ENCODE measurements around the gene CLNK.
"Not testable (repeated sequence)": the region's sequence is repeated elsewhere in the genome, so short reads cannot be mapped to it uniquely, and the experiment has no call there.

Gene CLNK

GRCh38 chr4:10656988-10657387, 27.6 kb downstream of the CLNK start:
- DNase-seq, result no peak

GRCh38 chr4:10656420-10656819, 28.1 kb downstream of the CLNK start:
- DNase-seq, result no peak

GRCh38 chr4:10655968-10656367, 28.6 kb downstream of the CLNK start:
- no peak for DNase-seq

- no peak for DNase-seq
These were observed 36.1 kb downstream of the CLNK start for GRCh38 chr4:10648479-10648878.

GRCh38 chr4:10647846-10648245, 36.7 kb downstream of the CLNK start:
- DNase-seq, result no peak

- DNase-seq, result no peak
These were observed 40.8 kb downstream of the CLNK start for GRCh38 chr4:10643600-10644425.

GRCh38 chr4:10640561-10641201, 43.9 kb downstream of the CLNK start:
- DNase-seq, result peak; percentile 14 to 32

- no peak for DNase-seq
These were observed 44.9 kb downstream of the CLNK start for GRCh38 chr4:10639664-10640063.

- DNase-seq, result no peak
These were observed 45.5 kb downstream of the CLNK start for GRCh38 chr4:10639100-10639499.

- no peak for DNase-seq
These were observed 49.5 kb downstream of the CLNK start for GRCh38 chr4:10635091-10635490.

GRCh38 chr4:10629394-10629793, 55.2 kb downstream of the CLNK start:
- DNase-seq, result no peak

GRCh38 chr4:10625131-10625530, 59.4 kb downstream of the CLNK start:
- no peak for DNase-seq

- no peak for DNase-seq
These were observed 60.7 kb downstream of the CLNK start for GRCh38 chr4:10623862-10624261.

- DNase-seq, result no peak
These were observed 61.3 kb downstream of the CLNK start for GRCh38 chr4:10623241-10623640.

GRCh38 chr4:10622728-10623127, 61.8 kb downstream of the CLNK start:
- peak in 1 of 2 donors; percentile 2 for DNase-seq

- DNase-seq, result no peak
These were observed 63.6 kb downstream of the CLNK start for GRCh38 chr4:10620935-10621488.

GRCh38 chr4:10619855-10620254, 64.7 kb downstream of the CLNK start:
- no peak for DNase-seq

- DNase-seq, result no peak
These were observed 65.3 kb downstream of the CLNK start for GRCh38 chr4:10619220-10619619.

GRCh38 chr4:10614926-10615325, 69.6 kb downstream of the CLNK start:
- not testable (repeated sequence) for DNase-seq

- no peak for DNase-seq
These were observed 70.6 kb downstream of the CLNK start for GRCh38 chr4:10613926-10614478.

- no peak for DNase-seq
These were observed 72.1 kb downstream of the CLNK start for GRCh38 chr4:10612476-10612875.

- no peak for DNase-seq
These were observed 72.9 kb downstream of the CLNK start for GRCh38 chr4:10611673-10612072.

- DNase-seq, result no peak
These were observed 75.9 kb downstream of the CLNK start for GRCh38 chr4:10608501-10609219.
